CD4-positive, alpha-beta T cell treated with Interleukin-15 for 4 hours (primary cell): ENCODE data around the gene RFNG.

Experiments used
- DNase-seq: peaks from one replicate; pipeline ENCODE4 v3.0.0-alpha.2; 2020; ENCODE audit warnings: low spot score

The RFNG gene

DNA sequence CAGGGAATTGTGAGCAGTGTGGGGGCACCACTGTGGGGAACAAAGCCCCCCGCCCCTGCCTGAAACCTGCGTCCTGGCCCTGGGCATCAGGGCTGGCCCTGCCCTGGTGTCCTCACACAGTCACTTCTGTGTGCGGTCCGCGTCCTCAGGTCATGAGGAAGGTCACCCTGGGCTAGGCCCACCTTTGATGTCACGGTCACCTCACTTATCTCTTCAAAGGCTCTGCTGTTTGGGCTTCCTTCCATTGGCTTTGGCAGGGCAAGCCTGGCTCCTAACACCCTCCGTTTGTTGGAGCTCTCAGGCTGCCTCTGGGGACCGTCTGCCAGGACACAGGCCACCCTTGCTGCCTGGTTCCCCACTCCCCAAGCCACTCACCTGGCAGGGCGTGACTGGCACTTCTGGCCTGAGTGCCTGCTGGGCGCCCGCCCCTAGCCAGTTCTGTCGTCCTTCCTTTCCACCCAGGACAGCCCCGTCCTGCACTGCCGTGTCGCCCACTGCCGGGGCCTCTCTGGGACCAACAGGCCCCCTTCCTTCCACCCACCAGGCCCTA, 37.8 kb downstream of the RFNG start:
- no peak for DNase-seq

DNA sequence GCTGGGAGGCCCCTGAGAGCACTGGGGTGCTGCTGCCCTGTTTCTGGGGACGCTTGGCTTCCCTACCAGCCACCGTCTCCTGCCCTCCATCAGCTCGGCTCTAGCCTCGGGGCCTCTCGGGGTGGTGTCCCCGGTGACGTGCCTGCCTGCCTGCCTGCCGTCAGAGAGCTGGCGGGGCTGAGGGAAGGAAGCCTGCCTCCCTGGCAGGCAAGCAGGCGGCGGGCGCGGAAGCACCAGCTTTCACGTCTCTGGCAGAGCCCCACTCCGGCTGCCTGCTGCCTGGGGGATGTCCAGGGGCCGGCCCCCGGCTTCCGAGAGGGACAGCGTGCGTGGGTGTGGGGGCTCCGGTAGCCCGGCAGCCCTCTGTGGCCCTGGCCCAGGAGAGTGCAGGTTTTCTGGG, 38.3 kb downstream of the RFNG start:
- no peak for DNase-seq

DNA sequence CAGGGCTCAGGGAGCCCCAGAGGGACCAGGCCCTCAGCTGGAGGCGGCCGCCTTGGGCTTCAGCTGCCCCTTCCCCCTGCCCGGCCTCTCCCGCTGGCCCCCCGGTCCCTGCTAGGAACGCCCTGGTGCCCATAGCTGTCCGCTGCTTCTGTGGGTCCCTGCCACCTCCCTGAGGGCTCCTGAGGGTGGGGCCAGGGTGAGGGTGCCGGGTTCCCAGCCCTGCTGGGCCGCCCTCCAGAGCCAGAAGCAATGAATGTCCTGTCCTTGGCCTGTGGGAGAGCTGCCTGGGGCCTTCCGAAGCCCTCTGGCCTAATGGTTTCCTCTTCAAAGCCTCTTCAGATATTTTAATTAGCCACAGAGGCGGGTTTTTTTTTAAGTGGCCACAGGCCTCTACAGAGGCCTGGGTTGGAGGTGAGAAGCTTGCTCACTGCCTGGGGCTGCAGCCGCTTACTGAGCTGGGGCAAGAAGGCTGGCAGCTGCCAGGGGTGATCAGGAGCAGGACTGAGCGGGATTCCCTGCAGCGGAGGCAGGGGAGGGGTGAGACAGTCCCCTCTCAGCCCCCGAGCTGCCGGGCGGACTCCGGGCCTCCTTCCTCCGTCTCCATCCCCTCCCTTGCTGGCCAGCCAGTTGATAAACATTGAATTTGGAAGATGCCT, 38.8 kb downstream of the RFNG start:
- no peak for DNase-seq

DNA sequence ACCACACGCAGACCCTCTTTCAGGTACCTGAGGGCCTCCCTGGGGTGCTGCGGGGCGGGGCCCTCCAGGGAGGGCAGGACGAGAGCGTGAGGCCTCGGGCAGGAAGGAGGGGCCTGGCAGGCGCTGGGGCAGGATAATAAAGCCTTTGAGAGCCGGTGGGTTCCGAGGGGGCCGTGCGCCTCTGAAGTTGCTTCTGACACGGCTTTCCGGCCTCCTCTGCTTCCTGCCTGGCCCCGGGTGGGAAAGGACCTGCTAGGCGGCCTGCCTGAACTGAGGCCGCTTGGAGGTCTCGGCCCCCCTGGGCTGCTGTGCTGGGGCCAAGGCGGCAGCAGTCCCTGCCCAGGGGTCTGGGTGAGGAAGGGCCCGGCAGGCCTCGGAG, 39.4 kb downstream of the RFNG start:
- no peak for DNase-seq

- DNase-seq, result no peak
Measured at GRCh38 chr17:82011617-82012187, 39.9 kb downstream of the RFNG start.

- DNase-seq, result no peak
Measured at GRCh38 chr17:82010575-82011525, 40.8 kb downstream of the RFNG start.

DNA sequence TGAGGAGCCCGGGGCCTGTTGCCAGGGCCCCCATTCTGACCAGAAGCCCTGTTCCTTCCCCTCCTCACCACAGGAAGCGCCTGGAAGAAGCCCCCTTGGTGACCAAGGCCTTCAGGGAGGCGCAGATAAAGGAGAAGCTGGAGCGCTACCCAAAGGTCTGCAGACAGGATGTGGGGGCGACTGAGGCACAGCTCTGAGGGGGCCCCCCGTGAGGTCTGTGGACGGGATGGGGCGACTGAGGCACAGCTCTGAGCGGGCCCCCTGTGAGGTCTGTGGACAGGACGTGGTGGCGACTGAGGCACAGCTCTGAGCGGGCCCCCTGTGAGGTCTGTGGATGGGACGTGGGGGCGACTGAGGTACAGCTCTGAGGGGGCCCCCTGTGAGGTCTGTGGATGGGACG, 42.2 kb downstream of the RFNG start:
- DNase-seq, result no peak

- DNase-seq, result no peak
Measured at GRCh38 chr17:82008941-82009405, 42.6 kb downstream of the RFNG start.

DNA sequence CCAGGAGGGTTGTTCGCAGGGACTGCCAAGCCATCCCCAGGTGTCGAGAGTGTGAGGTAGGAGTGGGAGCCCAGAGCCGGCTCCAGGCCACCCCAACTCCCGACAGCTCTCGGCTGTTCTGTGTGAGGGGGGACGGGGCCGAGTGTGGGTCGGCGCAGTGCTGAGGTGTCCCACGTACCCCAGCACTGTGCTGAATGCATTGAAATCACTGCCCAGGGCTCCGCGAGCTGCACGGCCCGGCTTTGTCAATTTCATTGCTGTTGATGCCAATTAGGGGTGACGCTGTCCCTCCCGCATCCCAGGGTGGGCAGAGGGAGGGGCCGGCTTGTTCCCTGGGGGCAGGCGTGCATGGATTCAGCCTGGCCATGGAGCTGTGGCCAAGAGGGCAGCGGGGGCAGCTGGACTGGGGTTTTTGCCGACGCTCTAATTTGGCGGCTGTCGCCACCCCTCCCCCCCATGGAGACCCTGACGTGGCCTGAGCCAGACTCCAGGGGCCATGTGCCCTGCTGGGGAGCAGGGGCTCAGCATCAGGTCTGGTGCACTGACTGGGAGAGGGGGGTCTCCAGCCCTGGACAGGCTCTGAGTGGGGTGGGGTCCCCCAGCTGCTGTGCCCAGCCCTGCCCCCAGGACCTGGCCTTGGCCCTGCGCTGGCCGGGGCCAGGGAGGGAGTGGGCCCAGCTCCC, 43.2 kb downstream of the RFNG start:
- DNase-seq, result no peak

DNA sequence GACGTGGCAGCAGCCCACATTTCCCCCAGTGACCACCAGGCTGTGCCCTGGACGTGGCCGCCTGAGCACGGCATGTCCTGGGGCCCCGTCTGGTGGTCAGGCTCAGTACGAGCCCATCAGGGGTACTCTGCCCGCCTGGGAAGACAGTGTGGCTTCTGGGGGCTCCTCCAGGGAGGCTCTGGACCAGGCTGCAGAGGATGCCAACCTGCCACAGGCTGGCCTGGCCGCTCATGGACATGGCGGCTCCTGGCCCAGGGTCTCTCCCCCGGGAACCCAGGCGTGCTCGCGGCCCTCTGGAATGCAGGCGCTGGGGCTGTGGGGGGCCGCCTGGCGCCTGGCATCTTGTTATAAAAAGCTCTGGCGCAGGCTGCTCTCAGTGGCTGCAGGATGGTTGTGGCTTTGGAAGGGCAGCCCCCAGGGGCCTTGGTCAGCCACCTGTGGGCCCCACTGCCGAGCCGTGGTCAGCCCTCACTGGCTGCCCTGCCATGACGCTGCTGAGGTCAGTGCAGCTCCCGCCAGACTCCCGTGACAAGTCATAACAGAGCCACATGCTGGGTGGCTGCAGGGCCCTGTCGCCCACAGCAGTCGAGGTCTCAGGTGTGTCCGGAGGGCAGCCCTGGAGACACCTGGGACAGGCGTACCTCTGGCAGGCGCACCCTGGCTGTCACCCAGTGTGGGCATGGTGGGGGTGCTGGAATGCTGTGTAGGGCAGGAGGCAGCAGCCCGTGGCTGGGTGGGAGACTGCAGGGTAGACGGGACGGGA, 43.9 kb downstream of the RFNG start:
- no peak for DNase-seq

DNA sequence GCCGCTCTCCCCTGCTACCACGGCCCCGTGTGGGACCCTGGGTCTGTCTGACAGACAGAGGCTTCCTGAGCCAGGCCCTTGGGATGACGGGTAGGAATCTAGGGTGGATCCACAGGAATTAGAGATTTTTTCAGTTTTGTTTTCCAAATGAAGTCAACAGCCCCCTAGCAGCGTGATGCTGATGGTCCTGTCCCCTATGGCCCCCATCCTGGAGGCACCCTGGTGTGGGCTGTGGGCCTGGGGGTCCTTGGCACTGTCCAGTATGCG, 44.5 kb downstream of the RFNG start:
- DNase-seq, result no peak

- DNase-seq, result no peak
Measured at GRCh38 chr17:82006468-82007227, 45.0 kb downstream of the RFNG start.

- DNase-seq, result no peak
Measured at GRCh38 chr17:82005701-82006348, 45.8 kb downstream of the RFNG start.

DNA sequence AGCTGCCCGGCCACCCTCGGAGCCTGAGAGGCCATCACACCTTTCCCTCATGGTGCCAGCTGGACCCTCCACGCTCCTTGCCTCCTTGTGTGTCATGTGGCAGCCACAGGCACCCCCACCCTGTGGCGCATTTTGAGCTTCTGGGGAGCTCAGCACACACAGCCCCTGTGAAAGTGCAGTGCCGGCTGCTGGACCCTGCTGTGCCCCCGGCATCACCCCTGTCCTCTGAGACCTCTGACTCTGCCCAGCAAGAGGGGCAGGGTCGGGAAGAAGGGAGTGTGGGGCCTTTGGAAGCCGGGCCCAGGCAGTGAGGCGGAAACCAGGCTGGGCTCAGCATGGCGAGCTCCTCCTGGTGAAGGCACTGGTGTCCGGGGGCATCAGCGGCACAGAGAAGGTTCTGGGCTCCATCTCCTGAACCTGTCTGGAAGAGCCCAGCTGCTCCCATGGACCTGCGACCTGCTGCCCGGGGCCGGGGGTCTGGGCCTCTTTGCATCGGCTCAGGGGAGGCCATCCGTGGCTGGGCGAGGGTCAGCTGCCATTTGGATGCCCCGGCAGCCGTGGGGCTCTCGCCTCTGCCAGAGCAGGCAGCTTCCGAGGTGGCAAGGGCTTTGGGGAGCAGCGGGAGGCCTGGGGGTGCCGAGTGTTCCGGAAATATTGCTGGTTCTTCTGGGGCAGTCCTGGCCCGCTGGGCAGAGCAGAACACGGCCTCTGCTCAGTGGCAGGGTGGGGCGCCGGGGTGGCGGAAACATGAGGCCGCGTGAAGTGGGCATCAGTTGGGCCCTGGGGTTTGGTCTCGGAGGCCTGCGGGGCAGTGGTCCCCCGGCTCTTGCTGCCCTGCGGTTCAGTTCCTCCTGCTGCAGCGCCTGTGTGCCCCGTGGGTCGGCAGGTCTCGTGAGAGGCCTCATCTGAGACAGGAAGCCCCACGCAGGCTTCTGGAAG, 46.8 kb downstream of the RFNG start:
- DNase-seq, result no peak

DNA sequence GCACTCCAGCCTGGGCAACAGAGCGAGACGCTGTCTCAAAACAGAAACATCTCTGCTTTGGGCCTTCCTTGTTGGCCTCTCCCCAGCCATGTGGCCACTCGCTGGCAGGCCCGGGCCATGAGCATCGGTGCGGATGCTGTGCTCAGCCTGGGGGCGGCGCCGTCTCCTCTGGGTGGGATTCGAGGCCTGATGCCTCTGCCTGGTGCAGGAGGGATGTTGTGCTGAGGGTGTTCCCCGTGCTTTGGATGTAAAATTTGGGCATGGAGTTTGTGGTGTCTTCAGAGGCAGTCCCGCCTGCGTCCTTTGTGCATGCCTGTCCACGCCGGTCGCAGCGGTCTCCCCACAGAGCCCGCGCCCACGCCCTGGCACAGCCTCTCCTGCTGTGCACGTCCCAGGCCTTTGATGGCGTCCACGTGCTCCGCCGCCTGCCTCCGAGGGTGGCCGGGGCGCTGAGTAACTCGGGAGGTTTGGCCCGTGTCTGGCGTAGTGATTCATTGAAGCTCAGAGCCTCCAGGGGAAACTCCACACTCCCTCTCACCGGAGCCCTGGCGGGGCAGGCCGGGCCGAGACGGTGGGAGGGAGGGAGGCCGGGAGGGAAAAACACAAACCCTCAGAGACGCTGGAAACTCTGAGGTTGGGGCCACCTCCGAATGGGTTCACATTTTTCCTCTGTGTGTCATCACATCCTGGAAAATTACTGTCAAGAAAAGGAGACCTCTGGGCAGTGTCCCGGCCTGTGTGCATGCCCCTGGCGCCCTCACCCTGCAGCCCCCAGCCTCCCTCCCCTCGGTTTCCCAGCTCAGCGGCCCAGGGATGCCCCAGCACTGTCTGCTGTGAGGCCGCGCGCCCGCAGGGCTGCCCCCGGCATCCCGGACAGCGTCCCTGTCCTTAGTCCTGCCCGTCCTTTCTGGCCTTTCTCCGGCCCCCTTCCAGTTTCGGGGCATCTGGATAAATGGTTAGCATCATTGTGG, 47.9 kb downstream of the RFNG start:
- no peak for DNase-seq

GRCh38 chr17:82001571-82002056, 50.0 kb downstream of the RFNG start:
- no peak for DNase-seq

GRCh38 chr17:82000803-82001570, 50.6 kb downstream of the RFNG start:
- no peak for DNase-seq
